Left hindlimb (tissue), 1 donor: ENCODE measurements around the gene NSF.
"Not testable (repeated sequence)": the region's sequence is repeated elsewhere in the genome, so short reads cannot be mapped to it uniquely, and the experiment has no call there.

Experiments
- DNase-seq: peaks from one replicate; pipeline ENCODE4 v3.0.0-alpha.2; 2018

The NSF gene

DNA sequence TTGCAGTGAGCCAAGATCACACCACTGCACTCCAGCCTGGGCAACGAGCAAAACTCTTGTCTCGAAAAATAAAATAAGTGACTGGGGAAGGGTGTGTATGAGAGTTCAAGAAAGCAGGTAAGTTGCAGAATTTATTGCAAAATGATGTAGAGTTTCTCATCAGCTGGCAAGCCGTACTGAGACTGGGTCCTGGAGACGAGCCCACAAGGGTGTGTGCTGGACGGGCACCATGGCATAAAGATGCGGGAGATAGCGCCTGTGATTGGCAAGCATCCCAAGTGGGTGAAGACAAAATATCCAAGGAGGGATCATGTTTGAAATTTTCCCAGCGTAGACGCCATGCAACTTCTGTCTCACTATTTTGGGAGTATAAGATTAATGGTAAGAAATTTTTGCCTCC is 168.7 kb downstream of the NSF start:
- DNase-seq: no peak

DNA sequence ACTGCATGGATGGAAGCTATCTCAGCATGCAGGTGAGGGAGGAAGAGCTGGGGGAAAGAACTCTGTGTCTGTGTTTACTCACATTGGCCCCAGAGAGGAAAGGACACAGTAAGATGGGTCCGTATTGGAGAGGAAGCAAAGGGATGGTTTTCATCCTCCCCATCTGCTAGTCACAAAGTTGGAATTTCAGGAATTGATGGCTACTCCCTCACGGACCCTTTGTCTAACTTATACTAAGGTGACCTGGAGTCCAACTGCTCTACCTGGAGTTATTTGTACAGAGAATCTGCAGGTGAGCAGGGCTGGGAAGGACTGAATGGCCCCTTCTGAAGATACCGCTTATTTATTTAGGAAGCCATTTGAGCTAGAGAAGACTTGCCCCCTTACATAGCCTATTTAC is 172.9 kb downstream of the NSF start:
- no peak for DNase-seq

- no peak for DNase-seq
Measured at GRCh38 chr17:46764000-46764708, 173.7 kb downstream of the NSF start.

- no peak for DNase-seq
Measured at GRCh38 chr17:46764709-46765401, 174.4 kb downstream of the NSF start.

- no peak for DNase-seq
Measured at GRCh38 chr17:46765453-46765852, 175.0 kb downstream of the NSF start.

DNA sequence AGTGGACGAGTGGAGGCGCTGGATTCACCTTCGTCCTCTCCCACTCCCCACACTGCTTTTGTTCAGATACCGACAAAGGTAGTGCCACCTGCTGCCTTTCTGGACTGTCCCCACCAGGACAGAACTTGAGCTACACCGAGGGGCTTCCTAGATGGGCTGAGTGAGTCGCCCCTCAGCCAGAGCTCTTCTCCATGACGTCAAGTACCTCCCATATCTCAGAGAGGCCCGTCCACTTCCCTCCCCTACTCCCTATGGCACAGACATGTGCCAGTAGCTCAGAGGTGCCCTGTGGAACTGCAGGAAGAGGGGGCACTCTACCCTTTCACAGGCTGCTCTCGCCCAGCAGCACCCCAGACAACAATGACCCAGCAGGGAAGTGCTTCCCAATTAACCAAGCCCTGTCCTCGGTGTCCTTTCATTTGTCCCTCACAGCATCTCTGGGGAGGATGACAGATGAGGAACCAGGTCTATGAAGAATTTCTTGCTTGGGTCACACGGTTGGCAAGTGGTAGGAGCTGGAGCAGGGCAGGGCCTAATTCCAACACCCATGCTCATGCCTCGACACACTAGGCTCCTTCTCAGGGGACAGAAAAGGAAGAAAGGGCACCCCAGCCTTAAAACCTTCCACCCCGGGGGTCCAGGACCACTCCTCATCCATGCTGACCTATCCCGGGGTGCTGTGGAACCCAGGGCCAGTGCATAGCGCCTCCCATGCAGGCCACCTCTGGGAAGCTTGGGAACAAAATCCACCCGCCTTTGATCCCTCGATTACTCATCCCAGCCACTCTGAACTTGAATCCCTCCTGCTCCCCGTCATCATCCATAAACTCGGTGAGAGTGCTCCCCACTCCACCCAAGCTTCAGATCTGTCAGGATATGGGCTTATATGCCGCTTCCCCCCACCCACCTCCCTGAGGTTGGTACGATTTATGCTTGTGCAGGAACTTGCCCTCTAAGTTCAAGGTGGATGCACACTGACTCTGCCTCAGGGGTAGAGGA is 176.3 kb downstream of the NSF start:
- no peak for DNase-seq

- DNase-seq: no peak
Measured at GRCh38 chr17:46768540-46768870, 178.0 kb downstream of the NSF start.

DNA sequence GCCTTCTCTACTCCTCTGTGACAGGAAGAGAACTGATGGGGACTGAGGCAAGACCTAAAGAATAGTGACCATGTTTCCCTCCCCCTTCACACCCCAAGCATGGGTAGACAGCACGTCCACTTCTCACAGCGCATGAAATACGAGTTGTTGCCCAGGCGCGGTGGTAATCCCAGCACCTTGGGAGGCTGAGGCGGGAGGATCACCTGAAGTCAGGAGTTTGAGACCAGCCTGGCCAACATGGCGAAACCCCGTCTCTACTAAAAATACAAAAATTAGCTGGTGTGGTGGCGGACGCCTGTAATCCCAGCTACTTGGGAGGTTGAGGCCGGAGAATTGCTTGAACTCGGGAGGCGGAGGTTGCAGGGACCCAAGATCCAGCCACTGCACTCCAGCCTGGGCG is 178.4 kb downstream of the NSF start:
- not testable (repeated sequence) for DNase-seq

GRCh38 chr17:46769531-46770438 is 179.3 kb downstream of the NSF start:
- DNase-seq: peak; percentile 55

DNA sequence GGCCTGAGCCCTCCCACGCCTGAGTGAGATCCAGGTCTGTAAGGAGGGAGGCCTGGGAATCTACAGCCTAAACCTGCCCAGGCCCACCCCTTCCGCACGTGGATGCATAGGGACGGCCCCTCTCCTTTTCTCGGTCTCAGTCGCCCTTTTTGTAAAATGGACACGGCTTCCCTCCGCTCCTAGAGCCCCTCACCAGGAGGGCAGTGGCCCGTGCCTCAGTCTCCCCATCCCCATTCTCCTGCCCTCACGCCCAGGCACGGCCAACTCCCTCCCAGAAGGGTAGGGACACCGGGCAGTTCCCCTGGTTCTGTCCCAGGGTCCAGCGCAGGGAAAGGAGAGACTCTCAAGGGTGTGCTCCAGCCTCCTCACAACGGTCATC is 180.0 kb downstream of the NSF start:
- DNase-seq: no peak

GRCh38 chr17:46770818-46771560 is 180.5 kb downstream of the NSF start:
- DNase-seq: peak; percentile 66

DNA sequence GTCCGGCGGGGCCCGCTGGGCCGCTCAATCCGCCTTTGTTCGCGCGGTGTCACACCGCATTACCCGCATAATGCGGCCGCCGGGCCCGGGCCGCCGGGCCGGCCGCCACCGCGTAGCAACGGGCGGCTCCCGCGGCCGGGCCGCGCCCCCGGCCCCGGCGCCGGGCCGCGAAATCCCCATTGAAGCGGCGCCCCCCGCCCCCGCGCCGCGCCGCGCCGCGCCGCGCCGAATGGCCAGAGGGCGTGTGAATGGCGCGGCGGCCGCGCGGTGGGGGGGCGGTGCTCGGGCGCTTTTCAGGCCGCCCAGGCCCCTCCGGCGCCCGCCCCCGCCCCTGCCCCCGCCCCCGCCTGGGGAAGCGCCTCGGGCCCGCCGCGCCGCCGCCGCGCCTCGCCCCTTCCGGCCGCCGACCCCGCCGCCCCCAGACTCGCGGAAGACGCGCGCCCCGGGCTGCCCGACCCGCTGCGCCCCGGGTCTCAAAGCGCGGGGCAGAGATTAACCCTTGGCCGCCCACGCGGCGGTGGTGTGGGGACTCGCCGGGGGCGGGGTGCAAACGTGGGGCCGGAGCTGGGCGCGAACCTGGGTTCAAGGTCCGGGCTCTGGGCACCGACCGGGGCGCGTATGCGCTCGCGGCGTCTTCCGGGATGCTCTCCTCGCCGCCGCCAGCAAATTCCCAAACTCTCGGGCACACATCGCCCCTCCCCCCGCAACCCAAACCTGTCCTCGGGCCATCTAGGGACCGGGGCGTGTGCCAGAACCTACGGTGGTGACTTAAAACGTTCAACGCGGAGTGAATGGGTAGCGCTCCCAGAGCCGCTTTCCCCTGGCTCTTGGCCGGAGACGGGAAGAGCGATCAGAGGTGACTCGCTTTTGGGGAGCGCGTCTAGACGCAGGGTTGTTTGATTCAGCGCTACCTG is 181.3 kb downstream of the NSF start:
- peak; percentile 56 for DNase-seq

- no peak for DNase-seq
Measured at GRCh38 chr17:46772475-46773220, 182.2 kb downstream of the NSF start.

DNA sequence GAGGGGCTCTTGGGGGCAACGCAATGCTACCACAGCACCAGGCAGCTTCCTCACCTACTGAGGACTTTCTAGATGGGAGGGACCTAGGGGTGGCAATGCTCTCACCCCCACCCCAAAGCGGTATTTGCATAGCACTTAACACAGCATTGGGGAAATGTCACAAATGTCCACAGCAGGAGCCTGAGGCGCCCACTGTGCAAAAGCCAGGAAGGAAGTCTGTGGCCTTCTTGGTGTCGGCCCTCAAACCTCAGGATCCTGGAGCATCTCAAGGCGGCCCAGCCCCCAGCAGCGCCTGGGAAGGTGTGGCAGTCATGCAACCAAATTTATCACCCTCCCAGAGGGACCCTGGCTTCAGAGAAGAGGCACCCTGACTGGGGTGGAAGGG is 182.7 kb downstream of the NSF start:
- DNase-seq: no peak

- no peak for DNase-seq
Measured at GRCh38 chr17:46773676-46774075, 183.2 kb downstream of the NSF start.

- DNase-seq: no peak
Measured at GRCh38 chr17:46774108-46774737, 183.8 kb downstream of the NSF start.

- no peak for DNase-seq
Measured at GRCh38 chr17:46776298-46777005, 186.0 kb downstream of the NSF start.
